HTERT RPE-1 (cell line): Measurements from ENCODE around the gene ASCC1.
"Not testable (repeated sequence)": the region's sequence is repeated elsewhere in the genome, so short reads cannot be mapped to it uniquely, and the experiment has no call there.

ENCODE experiments used
- in situ Hi-C: fragments of 300-500 bp; cut with MboI; formaldehyde crosslinking; loops from 4 replicates; pipeline ENCODE4 v1.14.3; 2020; ENCODE audit warnings: low sequenced_read_pairs

ASCC1 gene

GRCh38 chr10:72223743-72224101 is 7.6 kb upstream of the ASCC1 start:
- in situ Hi-C loops, result no loop called here

GRCh38 chr10:72221278-72221677 is 5.2 kb upstream of the ASCC1 start:
- in situ Hi-C loops, result no loop called here

DNA sequence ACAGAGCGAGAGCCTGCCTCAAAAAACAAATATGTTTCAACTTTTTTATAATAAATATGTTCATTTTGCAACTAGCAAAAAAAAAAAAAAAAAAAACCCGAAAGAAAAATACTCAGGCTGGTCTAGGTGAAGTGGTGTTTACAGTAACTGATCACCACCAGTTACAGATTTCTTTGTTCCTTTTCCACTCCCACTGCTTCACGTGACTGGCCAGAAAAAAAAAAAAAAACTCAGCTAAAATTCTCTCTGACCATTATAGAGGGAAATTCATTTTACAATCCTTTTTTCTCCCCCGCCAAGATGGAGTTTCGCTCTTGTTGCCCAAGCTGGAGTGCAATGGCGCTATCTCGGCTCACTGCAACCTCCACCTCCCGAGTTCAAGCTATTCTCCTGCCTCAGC is 4.6 kb upstream of the ASCC1 start:
- in situ Hi-C loops, result no loop called here

DNA sequence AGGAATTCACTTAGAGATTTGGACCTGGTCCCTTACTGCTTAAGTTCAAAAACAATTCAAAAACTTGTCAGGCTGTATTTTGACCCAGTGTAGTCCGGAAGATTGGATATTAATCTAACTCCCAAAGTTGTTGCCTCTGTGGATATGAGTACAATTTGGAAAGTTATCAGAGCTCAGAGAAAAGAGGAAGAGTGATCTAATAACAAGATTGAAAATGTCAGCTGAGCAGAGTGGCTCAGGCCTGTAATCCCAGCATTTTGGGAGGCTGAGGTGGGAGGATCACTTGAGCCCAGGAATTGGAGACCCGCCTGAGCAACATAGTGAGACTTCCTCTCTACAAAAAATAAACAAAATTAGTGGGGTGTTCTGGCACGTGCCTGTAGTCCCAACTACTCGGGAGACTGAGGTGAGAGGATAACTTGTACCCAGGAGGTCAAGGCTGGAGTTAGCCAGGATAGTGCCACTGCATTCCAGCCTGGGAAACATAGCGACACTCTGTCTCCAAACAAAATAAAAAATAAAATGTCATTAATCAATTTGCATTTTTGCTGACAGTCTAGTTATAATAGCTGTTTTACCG is 3.2 kb upstream of the ASCC1 start:
- in situ Hi-C loops, result no loop called here

DNA sequence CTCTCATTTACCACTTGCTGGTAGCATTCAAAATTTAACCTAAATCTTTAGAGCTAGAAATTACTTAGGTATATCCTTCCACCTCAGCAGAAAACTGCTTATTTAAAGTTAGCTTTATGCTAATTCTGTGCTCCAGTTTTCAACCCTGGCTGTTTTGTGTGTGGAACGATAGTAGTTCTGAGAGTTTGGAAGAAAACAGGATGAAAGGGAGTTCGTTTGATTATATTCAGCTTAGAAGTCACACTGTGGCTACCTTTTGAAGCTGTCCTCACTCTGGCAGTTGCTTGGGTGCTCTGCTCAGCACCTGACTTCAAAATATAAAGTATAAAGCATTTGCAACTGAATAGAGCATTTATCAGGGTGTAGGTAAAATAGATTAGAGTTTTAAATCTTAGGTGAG is 2.6 kb upstream of the ASCC1 start:
- in situ Hi-C loops, result no loop called here

GRCh38 chr10:72218325-72218724 is 2.2 kb upstream of the ASCC1 start:
- in situ Hi-C loops, result no loop called here

DNA sequence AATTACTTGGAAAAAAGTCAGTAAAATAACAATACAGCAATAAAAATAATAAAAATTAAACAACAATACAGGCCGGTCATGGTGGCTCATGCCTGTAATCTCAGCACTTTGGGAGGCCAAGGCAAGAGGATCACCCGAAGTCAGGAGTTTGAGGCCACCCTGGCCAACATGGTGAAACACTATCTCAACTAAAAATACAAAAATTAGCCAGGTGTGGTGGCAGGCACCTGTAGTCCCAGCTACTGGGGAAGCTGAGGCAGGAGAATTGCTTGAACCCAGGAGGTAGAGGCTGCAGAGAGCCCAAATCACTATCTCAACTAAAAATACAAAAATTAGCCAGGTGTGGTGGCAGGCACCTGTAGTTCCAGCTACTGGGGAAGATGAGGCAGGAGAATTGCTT is 4.2 kb downstream of the ASCC1 start:
- in situ Hi-C loops, result not testable (repeated sequence)

GRCh38 chr10:72211381-72211780 is 4.7 kb downstream of the ASCC1 start:
- in situ Hi-C loops, result not testable (repeated sequence)

DNA sequence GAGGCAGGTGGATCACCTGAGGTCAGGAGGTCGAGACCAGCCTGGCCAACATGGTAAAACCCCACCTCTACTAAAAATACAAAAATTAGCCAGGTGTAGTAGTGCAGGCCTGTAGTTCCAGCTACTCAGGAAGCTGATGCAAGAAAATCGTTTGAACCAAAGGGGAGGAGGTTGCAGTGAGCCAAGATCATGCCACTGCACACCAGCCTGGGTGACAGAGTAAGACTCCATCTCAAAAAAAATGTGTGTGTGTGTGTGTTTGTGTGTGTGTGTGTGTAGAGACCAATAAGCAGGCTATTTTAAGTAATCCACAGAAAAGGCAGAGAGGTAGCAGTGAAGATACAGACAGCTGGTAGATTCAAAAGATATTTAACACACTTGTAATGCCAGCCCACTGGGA is 7.5 kb downstream of the ASCC1 start:
- in situ Hi-C loops, result not testable (repeated sequence)

GRCh38 chr10:72206511-72207229 is 9.4 kb downstream of the ASCC1 start:
- in situ Hi-C loops, result no loop called here

GRCh38 chr10:72204724-72205123 is 11.4 kb downstream of the ASCC1 start:
- in situ Hi-C loops, result no loop called here

GRCh38 chr10:72204296-72204695 is 11.8 kb downstream of the ASCC1 start:
- in situ Hi-C loops, result no loop called here

DNA sequence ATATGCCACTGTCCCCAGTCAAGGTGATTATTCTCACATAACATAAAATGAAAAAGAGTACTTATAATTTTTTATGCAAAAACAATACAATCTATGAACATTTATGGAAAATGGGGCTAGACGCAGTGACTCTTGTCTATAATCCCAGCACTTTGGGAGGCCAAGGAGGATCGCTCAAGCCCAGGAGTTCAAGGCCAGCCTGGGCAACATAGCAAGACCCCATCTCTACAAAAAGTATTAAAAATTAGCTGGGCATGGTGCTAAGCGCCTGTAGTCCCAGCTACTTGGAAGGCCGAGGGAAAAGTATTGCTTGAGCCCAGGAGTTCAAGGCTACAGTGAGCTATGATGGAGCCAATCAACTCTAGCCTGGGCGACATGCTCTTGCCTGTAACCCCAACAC is 14.8 kb downstream of the ASCC1 start:
- in situ Hi-C loops, result no loop called here

DNA sequence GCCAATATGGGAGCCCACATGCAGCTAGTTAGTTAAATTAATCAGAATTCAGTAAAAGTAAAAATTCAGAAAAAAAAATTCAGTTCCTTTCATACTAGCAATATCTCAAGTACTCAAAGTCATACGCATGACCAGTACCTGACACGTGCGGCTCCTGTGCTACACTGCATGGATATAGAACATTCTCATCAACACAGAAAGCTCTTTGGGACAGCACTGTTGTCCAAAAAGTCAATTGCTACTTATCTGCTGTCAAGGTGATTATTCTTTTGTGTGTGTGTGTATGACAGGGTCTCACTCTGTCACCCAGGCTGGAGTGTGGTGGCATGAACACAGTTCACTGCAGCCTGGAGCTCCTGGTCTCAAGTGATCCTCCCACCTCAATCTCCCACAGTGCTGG is 15.2 kb downstream of the ASCC1 start:
- in situ Hi-C loops, result no loop called here

DNA sequence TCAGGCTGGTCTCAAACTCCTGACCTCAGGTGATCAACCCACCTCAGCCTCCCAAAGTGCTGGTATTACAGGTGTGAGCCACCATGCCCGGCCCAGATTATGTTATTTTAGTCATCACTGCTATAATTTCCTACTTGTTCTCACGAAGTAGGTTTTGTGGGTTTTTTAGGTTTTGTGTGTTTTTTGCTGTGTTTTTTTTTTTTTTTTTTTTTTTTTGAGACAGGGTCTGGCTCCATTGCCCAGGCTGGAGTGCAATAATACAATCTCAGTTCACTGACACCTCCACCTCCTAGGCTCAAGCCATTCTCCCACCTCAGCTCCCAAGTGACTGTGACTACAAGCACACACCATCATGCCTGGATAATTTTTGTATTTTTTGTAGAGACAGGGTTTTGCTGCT is 21.1 kb downstream of the ASCC1 start:
- in situ Hi-C loops, result no loop called here

DNA sequence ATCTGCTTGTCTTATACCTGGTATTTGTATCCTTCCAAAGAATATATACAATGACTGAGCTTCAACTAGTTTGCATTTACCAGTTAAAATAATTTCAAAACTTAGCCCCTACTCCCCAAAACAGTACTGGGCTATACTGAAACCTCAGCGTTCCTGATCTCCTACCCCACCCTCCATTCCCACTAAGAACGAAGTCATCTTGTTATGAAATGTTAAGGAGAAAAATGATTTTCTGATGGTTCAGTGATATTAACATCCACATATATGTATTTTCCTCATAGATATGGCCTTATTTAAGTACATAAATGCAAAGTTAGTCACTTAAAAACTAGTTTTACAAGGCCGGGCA is 29.1 kb downstream of the ASCC1 start:
- in situ Hi-C loops, result no loop called here

DNA sequence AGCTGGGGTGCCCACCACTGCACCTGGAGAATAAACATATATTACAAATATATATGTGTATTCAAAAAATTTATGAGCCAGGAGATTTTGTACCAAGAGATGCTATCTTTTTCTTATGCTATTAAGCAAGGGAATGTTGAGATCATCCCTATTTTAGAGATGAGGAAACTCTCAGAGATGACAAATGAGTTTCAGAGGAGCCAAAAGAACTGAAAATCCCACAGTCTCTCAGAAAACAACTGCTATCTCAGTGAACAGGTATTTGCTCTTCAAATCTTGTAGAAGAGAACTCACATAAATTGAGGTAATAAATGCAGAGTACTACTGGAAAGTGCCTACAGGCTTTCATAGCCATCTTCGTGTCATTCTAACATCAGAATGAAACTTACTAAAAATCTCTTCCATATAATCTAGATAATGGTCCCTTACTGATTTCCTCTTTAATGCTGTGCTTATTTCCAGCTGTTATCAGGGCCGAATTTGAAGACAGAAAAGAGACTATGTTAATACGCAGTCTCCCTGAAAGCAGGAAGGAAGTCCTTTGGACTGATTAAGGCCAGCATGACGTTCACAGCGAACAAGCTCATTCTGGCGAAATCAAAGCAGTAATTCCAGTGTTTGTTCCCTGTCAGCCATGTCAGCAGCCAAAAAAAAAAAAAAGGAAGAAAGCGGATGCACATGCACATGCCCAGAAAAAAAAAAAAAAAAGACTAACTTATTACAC is 29.7 kb downstream of the ASCC1 start:
- in situ Hi-C loops, result no loop called here

- in situ Hi-C loops, result no loop called here
These were observed 31.9 kb downstream of the ASCC1 start for GRCh38 chr10:72184156-72184555.

- in situ Hi-C loops, result no loop called here
These were observed 38.6 kb downstream of the ASCC1 start for GRCh38 chr10:72177454-72177853.

DNA sequence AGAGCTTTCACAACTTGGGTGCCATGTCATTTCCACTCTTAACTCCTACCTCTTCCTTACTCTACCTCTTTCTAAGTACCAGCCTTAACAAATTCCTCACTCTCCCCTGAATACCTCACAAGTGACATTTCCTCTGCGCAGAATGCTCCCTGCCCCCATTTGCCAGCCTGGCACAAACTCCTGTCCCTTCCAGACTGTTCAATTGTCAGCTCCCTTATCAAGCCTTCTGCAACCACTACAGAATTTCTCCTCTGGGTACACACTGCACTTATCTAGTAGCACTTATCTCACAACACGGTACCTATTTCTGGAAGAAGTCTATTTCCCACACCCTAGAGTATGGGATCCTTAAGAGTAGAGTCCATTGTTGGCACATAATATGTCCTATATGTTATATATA is 39.4 kb downstream of the ASCC1 start:
- in situ Hi-C loops, result no loop called here

- in situ Hi-C loops, result no loop called here
These were observed 40.9 kb downstream of the ASCC1 start for GRCh38 chr10:72175149-72175548.

- in situ Hi-C loops, result no loop called here
These were observed 41.8 kb downstream of the ASCC1 start for GRCh38 chr10:72174297-72174662.
